GM18909 (cell line): ENCODE measurements around the gene SSTR3.

Experiments used
- ATAC-seq: cut with Tn5 transposase; IDR thresholded peaks from one replicate; pipeline ENCODE4 v1.9.1; 2021; ENCODE audit warnings: mild to moderate bottlenecking; ENCODE audit not compliant: unreplicated experiment, poor library complexity

Gene SSTR3

GRCh38 chr22:37229805-37230672, 17.8 kb upstream of the SSTR3 start:
- ATAC-seq, result peak; percentile 56

DNA sequence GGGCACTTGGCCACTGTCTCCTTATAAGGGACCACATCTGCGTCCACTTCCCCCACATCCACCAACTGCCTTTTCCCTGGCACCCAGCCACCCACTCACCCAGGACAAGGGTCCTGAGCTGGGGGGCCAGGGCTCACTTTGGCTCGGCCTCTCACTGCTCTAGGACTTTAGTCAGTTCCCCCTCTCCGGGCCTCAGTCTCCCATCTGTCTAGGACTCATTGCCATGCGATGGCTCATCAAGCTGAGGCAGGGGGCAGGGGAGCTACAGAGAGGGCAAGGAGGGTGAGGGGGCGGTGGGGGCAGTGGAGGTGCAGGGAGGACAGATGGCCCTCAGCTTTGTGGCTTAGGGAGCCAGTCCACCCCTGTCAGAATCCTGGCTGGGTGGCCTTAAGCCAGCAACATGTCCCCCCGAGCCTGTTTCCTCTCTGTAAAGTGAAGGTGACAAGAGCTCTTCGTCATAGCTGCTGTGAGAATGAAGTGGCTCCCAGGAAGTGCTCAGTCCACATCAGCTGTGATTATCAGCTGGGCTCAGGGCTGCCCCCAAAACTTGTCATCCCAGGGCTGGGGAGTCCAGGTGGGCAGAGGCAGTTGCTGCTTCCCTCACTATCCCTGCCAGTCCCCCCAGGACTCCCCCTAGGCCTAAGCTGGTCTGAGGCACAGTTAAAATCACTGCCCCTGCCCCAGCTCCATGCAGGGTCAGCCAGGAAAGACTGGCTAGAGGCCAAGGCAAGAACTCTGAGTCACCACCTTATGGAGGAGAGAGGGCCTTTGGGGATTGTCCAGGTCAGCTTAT, 16.9 kb upstream of the SSTR3 start:
- ATAC-seq, result no peak

GRCh38 chr22:37228106-37229011, 16.1 kb upstream of the SSTR3 start:
- ATAC-seq, result no peak

DNA sequence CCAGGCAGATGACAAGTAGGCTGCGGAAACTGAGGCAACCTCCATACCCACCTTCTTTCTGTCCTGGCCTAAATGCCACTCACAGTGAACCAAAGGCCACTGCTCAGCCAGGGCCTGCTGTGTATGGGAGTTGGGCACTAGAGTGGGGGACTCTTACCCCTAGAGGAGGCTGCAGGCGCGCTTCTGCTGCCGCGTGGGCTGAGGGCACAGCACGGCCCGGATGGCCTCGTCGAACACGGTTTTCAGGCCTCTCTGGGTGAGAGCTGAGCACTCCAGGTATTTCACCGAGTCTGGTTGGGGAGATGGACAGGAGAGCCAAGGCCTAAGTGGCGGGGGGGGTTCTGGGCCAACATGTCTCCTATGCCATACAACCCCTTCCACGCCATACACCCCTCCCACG, 14.2 kb upstream of the SSTR3 start:
- no peak for ATAC-seq

DNA sequence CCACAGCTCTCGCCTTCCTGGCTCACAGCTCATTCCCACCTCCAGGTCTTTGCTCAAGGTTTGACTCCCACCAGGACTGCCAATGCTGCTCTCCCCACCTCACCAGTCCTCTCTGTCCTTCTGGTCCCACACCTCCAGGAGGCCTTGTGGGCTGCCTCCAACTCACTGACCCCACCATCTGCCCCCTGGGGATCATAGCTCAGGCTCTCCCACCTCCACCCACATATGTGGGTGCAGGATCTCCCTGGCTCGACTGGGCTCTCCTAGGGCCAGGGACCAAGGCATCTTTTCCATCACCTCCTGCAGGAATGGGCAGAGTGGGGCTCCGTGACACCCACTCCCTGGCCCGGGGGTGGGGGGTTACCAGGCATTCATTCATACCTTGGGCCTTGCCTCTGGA, 13.8 kb upstream of the SSTR3 start:
- no peak for ATAC-seq

DNA sequence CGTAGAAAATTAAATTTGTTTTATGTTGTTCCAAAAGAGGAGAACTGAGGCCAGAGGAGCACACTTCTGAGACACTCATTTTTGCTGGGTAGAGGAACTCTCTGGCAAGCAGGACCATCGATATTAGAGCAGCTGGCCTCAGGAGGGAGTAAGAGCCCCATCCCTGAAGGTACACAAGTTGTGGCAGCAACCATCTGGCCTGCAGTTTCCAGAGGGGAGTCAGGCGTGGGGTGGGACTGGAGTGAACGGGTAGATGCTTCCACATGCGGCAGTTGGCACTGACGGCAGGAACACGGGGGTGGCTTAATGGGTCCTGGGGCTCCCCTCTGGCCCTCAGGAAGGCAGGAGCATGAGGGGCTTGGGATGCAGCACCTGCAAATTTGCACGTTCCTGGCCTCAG, 13.2 kb upstream of the SSTR3 start:
- no peak for ATAC-seq

- ATAC-seq, result no peak
Observed at GRCh38 chr22:37224757-37225420, 12.6 kb upstream of the SSTR3 start.

DNA sequence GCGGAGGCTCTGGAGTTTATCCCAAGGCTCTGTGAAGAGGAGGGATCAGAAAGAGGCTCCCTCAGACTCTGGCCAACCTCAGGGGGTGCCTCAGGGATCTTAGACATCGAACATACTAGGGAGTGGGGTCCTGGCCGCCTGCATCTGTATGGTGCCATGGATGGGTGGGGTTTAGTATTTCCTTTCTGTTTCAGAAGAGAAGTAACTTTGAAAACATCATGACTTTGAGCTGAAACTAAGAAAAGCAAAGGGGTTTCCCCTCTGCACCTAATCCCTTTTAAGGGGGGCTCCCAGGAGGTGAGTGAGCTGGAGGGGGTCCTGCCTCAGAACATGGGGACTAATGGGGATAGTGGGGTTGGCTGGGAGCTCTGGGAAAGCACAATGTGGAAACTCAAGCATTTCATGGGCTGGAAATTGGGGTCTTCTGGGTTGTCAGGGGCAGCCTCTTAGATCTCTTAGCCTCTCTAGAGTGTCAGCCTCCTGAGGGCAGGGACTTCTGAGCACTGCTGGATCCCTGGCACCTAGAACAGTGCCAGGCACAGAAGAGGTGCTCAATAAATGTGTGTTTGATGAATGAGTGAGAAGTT, 11.8 kb upstream of the SSTR3 start:
- ATAC-seq, result no peak

GRCh38 chr22:37222440-37222971, 10.2 kb upstream of the SSTR3 start:
- ATAC-seq, result no peak

- ATAC-seq, result no peak
Observed at GRCh38 chr22:37221424-37222333, 9.4 kb upstream of the SSTR3 start.

DNA sequence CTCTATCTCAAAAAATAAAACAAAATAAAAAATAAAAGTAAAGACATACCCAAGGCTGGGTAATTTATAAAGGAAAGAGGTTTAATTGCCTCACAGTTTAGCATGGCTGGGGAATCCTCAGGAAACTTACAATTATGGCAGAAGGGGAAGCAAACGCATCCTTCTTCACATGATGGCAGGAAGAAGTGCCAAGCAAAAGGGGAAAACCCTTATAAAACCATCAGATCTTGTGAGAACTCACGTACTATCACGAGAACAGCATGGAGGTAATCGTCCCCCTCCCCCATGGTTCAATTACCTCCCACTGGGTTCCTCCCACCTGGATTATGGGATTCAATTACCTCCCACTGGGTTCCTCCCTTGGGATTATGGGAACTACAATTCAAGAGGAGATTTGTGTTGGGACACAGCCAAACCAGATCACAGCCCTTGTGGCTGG, 8.3 kb upstream of the SSTR3 start:
- ATAC-seq, result no peak

GRCh38 chr22:37219533-37219932, 7.3 kb upstream of the SSTR3 start:
- no peak for ATAC-seq

DNA sequence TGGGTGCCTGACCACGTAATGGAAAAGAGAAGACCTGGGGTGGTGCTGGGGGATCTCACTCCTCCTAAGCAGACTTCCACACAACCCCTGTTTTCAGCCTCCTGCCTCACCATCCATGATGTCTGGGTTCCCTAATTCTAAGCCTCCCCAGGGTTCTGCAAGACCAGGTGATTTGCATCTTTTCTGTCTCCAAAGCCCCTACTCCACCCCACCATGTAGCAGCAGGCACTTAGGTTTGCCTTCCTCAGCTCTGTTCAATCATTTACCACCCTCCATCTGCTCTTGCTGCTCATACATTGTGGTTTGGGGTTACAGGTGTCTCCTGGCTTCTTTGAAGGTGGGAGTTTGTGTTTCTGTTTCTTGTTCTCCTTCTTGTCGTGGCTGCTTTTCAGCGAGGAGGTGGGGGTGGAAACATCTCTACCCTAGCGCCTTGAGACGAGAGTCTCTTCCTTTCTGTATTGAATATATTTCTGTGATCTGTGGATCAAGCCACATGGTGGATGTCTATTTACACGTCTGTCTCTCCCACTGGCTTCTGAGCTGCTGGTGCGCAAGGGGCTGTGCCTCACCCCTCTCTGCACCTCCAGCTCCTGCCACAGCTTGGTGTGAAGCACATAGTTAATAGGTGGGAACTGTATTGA, 6.6 kb upstream of the SSTR3 start:
- peak; percentile 84 for ATAC-seq

DNA sequence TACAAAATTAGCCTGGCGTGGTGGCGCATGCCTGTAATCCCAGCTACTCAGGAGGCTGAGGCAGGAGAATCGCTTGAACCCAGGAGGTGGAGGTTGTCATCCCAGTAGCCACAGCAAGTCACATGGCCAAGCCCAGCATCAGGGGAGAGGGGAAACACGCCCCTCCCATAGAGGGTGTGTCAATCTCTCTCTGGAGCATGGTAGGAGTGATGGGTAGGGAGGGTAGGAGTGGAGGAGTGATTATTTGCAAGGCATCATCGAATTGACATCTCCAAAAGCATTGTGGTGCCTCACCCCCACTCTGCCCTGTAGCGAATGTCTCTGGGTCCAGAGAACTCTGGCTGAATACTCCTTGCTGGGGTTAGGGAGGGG, 6.1 kb upstream of the SSTR3 start:
- no peak for ATAC-seq

DNA sequence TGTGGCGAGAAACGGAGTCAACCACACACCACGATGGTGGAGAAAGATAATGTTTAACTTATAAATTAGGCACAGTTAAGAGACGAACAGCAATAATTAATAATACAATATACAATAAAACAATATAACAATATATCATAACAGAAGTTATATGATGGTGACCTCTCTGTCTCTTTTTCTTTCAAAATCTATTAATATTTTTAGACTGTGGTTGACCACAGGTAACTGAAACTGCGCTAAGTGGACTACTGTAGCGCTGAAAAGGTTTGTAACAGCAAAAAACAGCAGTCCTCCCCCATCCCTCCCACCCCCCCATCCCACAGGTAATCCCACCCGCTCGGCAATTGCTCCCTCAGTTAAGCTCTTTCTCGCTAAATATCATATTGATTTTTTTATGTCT, 3.6 kb upstream of the SSTR3 start:
- ATAC-seq, result no peak

GRCh38 chr22:37214731-37215030, 2.4 kb upstream of the SSTR3 start:
- no peak for ATAC-seq

GRCh38 chr22:37213941-37214730, 1.9 kb upstream of the SSTR3 start:
- no peak for ATAC-seq
